Erythroblast (primary cell): ENCODE results near the gene SLC45A1.

Experiments used
- DNase-seq, 2 experiments: peaks; one replicate each; lab custom pipeline; 2025; lab: John Stamatoyannopoulos, UW
- GATA1 ChIP-seq: IDR thresholded peaks from 2 replicates; pipeline ENCODE4 v1.6.1; 2011; ENCODE audit warnings: low read depth, mild to moderate bottlenecking, control low read depth, low read length, moderate library complexity
- POLR2A ChIP-seq: IDR thresholded peaks from 2 replicates; pipeline ENCODE4 v1.6.1; 2011; ENCODE audit warnings: mild to moderate bottlenecking, low read length

SLC45A1 gene

GRCh38 chr1:8348047-8348776, 30.3 kb downstream of the SLC45A1 start:
- TF ChIP-seq POLR2A (no peak), GATA1 (no peak)
- no peak for DNase-seq

- TF ChIP-seq GATA1 (no peak), POLR2A (no peak)
- DNase-seq, result peak; percentile 57 to 73
Measured at GRCh38 chr1:8348777-8349472, 31.0 kb downstream of the SLC45A1 start.

GRCh38 chr1:8349473-8349865, 31.6 kb downstream of the SLC45A1 start:
- no peak for DNase-seq
- no peak for TF ChIP-seq GATA1
- TF ChIP-seq POLR2A, result no peak

GRCh38 chr1:8349961-8350360, 32.0 kb downstream of the SLC45A1 start:
- no peak for DNase-seq
- no peak for TF ChIP-seq GATA1
- TF ChIP-seq POLR2A, result no peak

- TF ChIP-seq POLR2A, result no peak
- no peak for TF ChIP-seq GATA1
- no peak for DNase-seq
Measured at GRCh38 chr1:8350914-8351684, 33.2 kb downstream of the SLC45A1 start.

- no peak for TF ChIP-seq POLR2A
- no peak for TF ChIP-seq GATA1
- peak in 1 of 2 experiments; percentile 7 for DNase-seq
Measured at GRCh38 chr1:8351693-8352470, 34.0 kb downstream of the SLC45A1 start.

GRCh38 chr1:8352471-8352845, 34.5 kb downstream of the SLC45A1 start:
- TF ChIP-seq GATA1, result no peak
- no peak for TF ChIP-seq POLR2A
- DNase-seq, result no peak

- DNase-seq, result no peak
- TF ChIP-seq POLR2A (no peak), GATA1 (no peak)
Measured at GRCh38 chr1:8352886-8353785, 35.2 kb downstream of the SLC45A1 start.

GRCh38 chr1:8354038-8354437, 36.1 kb downstream of the SLC45A1 start:
- DNase-seq, result no peak
- TF ChIP-seq POLR2A (no peak), GATA1 (no peak)

- TF ChIP-seq POLR2A, result no peak
- no peak for TF ChIP-seq GATA1
Measured at GRCh38 chr1:8355439-8356255, 37.7 kb downstream of the SLC45A1 start.

More at GRCh38 chr1:8355439-8356255, 37.7 kb downstream of the SLC45A1 start:
- no peak for DNase-seq
